Nephron (organoid): Measurements from ENCODE around the gene SDF2.
A peak's percentile ranks its signal among the peaks of the same experiment; 100 is the strongest.

Experiments used
- H3K27ac Mint-ChIP-seq, 3 experiments: 2 replicates each; pipeline ENCODE4 v1.8.0; 2020; ENCODE audit warnings: mixed read lengths in 3 of 3, mild to moderate bottlenecking in 2 of 3, moderate library complexity in 1 of 3
- H3K27me3 Mint-ChIP-seq: 2 replicates; pipeline ENCODE4 v1.8.0; 2021; ENCODE audit warnings: low read depth, mild to moderate bottlenecking, moderate library complexity, mixed read lengths
- H3K36me3 Mint-ChIP-seq: 2 replicates; pipeline ENCODE4 v1.8.0; 2020; ENCODE audit warnings: low read depth, mixed read lengths
- H3K4me1 Mint-ChIP-seq: 2 replicates; pipeline ENCODE4 v1.8.0; 2020; ENCODE audit warnings: mixed read lengths
- H3K4me3 Mint-ChIP-seq, 3 experiments: 2 replicates each; pipeline ENCODE4 v1.8.0; 2020; ENCODE audit warnings: mild to moderate bottlenecking in 3 of 3, mixed read lengths in 3 of 3, moderate library complexity in 2 of 3
- H3K9me3 Mint-ChIP-seq: 2 replicates; pipeline ENCODE4 v1.8.0; 2020; ENCODE audit warnings: mixed read lengths
- CTCF ChIP-seq, 3 experiments: fragments of 200-600 bp; sonication (generic); IDR thresholded peaks; one replicate each; pipeline ENCODE4 v1.5.0; 2021; ENCODE audit warnings: antibody characterized with exemption in 3 of 3; ENCODE audit not compliant: unreplicated experiment in 3 of 3

The SDF2 gene

GRCh38 chr17:28598389-28598788 lies 63.3 kb downstream of the SDF2 start:
- H3K4me3 Mint-ChIP-seq = peak overlapping the region; percentile 88 to 92 (median 90)
- no peaks in the 10 kb centered on the region for H3K27me3 Mint-ChIP-seq
- H3K9me3 Mint-ChIP-seq = no peaks in the 10 kb centered on the region
- H3K27ac Mint-ChIP-seq = peak overlapping the region; percentile 80 to 93 (median 80)
- TF ChIP-seq CTCF (IDR thresholded peaks at IDR 0.05; ENCODE audit: unreplicated experiment in 3 of 3) = no peak
- peaks cover 22% of the 10 kb centered on the region for H3K4me1 Mint-ChIP-seq
- peaks cover 1% of the 10 kb centered on the region for H3K36me3 Mint-ChIP-seq
